Measurements from ENCODE around the gene LMNTD1. TPM values are rescaled to one million over a fixed set of nuclear protein-coding genes. Genes with fewer than 3 reads are reported as not detected.
"Not testable (repeated sequence)": the region's sequence is repeated elsewhere in the genome, so short reads cannot be mapped to it uniquely, and the experiment has no call there.

The LMNTD1 gene
- not detected for total RNA-seq
- long read RNA-seq, result 0 reads

- intact Hi-C loops (cut with micrococcal nuclease), result no loop called here
- ATAC-seq (no peak), DNase-seq (no peak)
Observed at GRCh38 chr12:25553098-25553497, at the start of gene LMNTD1. Gene LMNTD1 (minus strand): TSS chr12:25553283. CDS start chr12:25552959, 324 bp downstream.

GRCh38 chr12:25598956-25599355, 45.9 kb upstream of the LMNTD1 start:
- ATAC-seq (no peak), DNase-seq (no peak)
- intact Hi-C loops (cut with micrococcal nuclease), result no loop called here

DNA sequence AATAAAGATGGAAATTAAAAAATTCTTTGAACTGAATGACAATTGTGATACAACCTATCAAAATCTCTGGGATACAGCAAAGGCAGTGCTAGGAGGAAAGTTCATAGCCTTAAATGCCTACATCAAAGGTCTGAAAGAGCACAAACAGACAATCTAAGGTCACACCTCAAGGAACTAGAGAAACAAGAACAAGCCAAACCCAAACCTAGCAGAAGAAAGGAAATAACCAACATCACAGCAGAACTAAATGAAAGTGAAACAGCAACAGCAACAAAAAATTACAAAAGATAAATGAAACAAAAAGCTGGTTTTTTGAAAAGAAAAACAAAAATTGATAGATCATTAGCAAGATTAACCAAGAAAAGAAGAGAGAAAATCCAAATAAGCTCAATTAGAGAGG, 42.4 kb upstream of the LMNTD1 start:
- DNase-seq; ATAC-seq; intact Hi-C loops (cut with micrococcal nuclease): not testable (repeated sequence)

DNA sequence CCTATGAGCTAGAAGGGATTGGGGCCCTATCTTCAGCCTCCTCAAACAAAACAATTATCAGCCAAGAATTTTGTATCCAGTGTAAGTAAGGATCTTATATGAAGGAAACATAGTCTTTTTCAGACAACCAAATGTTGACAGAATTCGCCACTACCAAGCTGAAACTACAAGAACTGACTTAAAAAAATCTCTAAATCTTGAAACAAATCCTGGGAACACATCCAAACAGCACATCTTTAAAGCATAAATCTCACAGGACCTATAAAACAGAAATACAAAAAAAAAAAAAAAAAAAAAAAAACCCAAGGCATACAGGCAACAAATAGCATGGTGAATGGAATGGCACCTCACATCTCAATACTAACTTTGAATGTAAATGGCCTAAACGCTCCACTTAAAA, 41.3 kb upstream of the LMNTD1 start:
- intact Hi-C loops (cut with micrococcal nuclease), result no loop called here
- no peak for ATAC-seq

DNA sequence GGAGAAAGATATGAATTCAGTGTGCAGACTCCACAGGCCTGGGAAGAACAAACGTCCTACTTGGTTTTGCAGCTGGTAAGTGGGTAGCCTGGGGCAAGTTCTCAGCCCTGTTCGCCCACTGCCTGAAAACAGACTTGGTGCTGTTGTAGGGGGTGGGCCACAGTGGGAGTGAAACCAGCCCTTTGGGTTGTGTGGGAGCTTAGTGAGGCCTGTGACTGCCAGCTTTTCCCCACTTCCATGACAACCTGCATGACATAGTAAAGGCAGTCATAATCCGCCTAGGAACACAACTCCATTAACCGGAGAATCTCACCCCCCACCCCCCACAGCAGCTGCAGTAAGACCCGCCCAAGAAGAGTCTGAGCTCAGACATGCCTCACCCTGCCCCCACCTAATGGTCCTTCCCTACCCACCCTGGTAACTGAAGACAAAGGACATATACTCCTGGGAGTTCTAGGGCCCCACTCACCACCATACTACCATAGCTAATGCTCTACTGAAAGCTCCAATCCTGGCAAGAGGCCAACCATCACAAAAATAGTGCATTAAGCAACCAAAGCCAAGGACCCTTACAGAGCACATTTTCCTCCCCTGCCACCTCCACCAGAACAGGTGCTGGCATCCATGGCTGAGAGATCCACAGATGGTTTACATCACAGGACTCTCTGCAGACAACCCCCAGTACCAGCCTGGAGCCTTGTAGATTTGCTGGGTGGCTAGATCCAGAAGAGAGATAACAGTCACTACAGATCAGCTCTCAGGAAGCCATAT, 39.8 kb upstream of the LMNTD1 start:
- DNase-seq, result no peak
- intact Hi-C loops (cut with micrococcal nuclease), result no loop called here
- ATAC-seq, result no peak

More for the DNA sequence above, 41.3 kb upstream of the LMNTD1 start:
- no peak for DNase-seq

- ATAC-seq (no peak), DNase-seq (no peak)
- intact Hi-C loops (cut with micrococcal nuclease), result no loop called here
Observed at GRCh38 chr12:25591144-25591543, 38.1 kb upstream of the LMNTD1 start.

GRCh38 chr12:25590011-25590721, 37.1 kb upstream of the LMNTD1 start:
- intact Hi-C loops (cut with micrococcal nuclease), result no loop called here
- no peak for ATAC-seq
- DNase-seq, result no peak

DNA sequence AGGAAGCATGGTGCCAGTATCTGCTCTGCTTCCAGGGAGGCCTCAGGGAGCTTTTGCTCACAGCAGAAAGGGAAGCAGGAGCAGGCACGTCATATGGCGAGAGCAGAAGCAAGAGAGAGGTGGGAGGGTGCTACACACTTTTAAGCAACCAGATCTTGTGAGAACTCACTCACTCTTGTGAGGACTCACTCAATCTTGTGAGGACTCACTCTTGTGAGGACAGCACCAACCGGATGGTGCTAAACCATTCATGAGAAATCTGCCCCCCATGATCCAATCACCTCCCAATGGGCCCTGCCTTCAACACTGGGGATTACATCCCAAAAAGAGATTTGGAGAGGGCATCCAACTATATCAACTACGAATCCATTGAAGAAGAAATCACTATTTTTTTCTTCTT, 34.3 kb upstream of the LMNTD1 start:
- ATAC-seq, result no peak
- no peak for DNase-seq
- intact Hi-C loops (cut with micrococcal nuclease), result no loop called here

- no peak for DNase-seq
- ATAC-seq, result no peak
- intact Hi-C loops (cut with micrococcal nuclease), result no loop called here
Observed at GRCh38 chr12:25585662-25586061, 32.6 kb upstream of the LMNTD1 start.

DNA sequence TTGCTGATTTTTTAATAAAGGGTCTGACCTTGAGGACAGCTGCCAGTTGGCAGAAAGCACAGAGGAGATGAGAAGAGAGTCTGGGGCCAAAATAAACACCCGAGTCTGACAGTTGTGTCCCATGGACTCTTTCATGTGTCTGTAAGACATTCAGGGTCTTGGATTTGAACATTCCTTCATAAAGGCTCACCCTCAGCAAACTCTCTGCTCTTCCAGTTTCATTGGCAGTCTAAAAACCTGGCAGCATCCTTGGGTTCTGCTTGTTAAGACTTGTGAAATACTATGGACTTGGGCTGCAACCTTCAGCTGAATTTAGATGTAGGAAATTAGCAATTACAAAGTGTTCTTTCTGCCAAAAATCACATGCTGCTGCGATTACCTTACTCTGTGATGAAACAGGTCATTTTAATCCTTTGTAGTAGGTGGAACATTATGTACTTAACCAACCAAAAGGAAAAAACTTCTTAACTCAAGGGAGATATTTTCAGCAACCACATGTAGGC, 32.0 kb upstream of the LMNTD1 start:
- DNase-seq (no peak), ATAC-seq (peak; percentile 82)
- intact Hi-C loops (cut with micrococcal nuclease), result no loop called here

DNA sequence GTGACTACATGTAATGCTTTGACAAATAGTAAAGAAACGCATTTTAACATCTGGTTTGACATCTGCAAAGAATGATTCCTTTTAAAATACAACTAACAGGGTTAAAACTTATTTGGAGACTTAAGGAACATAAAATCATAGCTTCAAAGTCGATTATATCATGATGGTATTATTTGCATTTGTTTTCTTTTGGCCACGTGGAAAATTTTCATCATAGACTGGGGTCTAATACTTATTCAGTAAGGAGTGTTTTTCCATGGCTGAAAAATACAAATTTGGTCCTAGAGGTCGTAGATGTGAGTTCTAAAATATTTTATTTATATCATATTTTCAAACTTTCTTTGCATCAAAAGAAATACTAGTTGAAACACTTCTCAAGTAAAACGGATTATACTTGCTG, 31.5 kb upstream of the LMNTD1 start:
- DNase-seq, result no peak
- intact Hi-C loops (cut with micrococcal nuclease), result no loop called here
- ATAC-seq, result no peak

GRCh38 chr12:25583545-25583944, 30.5 kb upstream of the LMNTD1 start:
- intact Hi-C loops (cut with micrococcal nuclease), result no loop called here
- DNase-seq (no peak), ATAC-seq (peak; percentile 82)

DNA sequence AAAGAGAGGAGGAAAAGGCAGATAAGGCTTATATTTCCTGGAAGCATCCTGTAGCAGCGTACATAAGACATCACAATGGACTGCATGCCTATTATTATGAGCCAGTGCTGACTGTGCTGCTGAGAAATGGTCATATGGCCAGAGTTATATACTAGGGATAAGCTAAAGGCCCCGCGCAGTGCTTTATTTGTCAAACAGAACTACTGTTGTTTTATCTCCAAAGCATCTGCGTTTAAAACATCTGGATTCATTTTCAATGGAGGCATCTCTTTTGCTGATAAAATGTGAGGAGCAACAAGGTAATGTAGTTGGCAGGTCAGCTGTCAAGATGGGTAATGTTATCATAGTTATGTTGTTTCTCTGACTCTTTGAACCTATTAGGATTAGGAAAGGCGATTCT, 28.0 kb upstream of the LMNTD1 start:
- ATAC-seq (no peak), DNase-seq (no peak)
- intact Hi-C loops (cut with micrococcal nuclease), result no loop called here

GRCh38 chr12:25578411-25579143, 25.5 kb upstream of the LMNTD1 start:
- ATAC-seq (no peak), DNase-seq (no peak)
- intact Hi-C loops (cut with micrococcal nuclease), result no loop called here

DNA sequence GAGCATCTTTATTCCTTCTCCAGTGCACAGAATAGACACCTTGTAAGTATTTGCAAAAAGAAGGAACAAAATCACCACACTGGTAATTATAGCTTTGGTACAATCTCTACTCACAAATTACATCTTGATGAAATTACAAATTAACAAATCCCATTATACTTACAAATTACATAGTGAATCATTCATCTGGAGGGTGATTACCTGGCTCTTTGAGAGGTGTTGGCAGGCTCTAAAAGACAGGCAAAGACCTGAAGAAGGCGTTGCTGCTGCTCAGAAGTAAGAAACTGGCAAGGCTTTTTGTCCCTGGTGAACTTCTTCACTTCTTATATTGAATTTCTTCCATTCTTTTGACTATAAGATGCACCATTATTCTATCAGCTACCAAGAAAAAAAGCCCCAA, 21.7 kb upstream of the LMNTD1 start:
- DNase-seq (no peak), ATAC-seq (no peak)
- intact Hi-C loops (cut with micrococcal nuclease), result no loop called here

GRCh38 chr12:25573346-25573745, 20.3 kb upstream of the LMNTD1 start:
- no peak for ATAC-seq

GRCh38 chr12:25570418-25570817, 17.3 kb upstream of the LMNTD1 start:
- no peak for ATAC-seq
- DNase-seq, result no peak
- intact Hi-C loops (cut with micrococcal nuclease), result no loop called here

More at GRCh38 chr12:25573346-25573745, 20.3 kb upstream of the LMNTD1 start:
- DNase-seq, result no peak
- intact Hi-C loops (cut with micrococcal nuclease), result no loop called here

DNA sequence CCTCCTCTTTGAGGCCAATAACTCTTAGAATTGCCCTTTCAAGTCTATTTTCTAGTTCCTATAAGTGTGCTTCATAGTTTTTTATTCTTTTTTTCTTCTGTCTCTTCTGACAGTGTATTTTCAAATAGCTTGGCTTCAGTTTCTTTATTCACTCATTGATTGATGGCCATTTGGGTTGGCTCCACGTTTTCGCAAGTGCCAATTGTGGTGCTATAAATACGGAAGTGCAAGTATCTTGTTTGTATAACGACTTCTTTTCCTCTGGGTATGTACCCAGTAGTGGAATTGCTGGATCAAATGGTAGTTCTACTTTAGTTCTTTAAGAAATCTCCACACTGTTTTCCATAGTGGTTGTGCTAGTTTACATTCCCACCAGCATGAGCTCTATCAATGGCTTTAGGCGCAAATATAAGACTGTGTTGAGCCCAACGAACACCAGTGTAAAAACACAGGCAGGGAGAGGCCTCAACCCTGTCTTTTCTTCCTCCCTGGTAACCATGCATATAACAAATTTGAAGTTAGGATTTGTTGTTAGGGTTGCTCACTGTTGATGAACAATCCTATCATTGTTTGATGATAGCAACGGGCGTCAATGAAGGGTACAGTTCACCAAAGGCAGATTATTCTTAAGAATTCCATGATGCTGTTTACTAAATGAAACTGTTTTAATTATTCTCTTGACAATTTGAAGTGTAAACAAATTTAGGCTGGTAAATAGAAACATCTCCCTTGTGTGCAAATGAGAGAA, 13.3 kb upstream of the LMNTD1 start:
- intact Hi-C loops (cut with micrococcal nuclease), result no loop called here
- no peak for ATAC-seq
- no peak for DNase-seq

GRCh38 chr12:25558586-25558985, 5.5 kb upstream of the LMNTD1 start:
- ATAC-seq (no peak), DNase-seq (no peak)
- intact Hi-C loops (cut with micrococcal nuclease), result no loop called here
